ENCODE data around the gene MYO1F.

Gene MYO1F

GRCh38 chr19:8577247-8577646 lies at the start of gene MYO1F:
Gene MYO1F, minus strand, starts transcription at chr19:8577442. Its CDS starts 133 bp downstream, at chr19:8577309.
- TF ChIP-seq ZBTB7A (IDR thresholded peaks at IDR 0.05; ENCODE audit: low read depth) (no peak), EGR1 (IDR thresholded peaks at IDR 0.05) (no peak), TEAD4 (IDR thresholded peaks at IDR 0.05) (no peak), EP300 (IDR thresholded peaks at IDR 0.05; ENCODE audit: borderline replicate concordance) (no peak), CEBPB (IDR thresholded peaks at IDR 0.05) (no peak), NFIC (IDR thresholded peaks at IDR 0.05) (no peak), TAF1 (IDR thresholded peaks at IDR 0.05; ENCODE audit: low read depth) (no peak), TCF12 (IDR thresholded peaks at IDR 0.05; ENCODE audit: low read depth) (no peak), CREB1 (IDR thresholded peaks at IDR 0.05; ENCODE audit: low read depth) (no peak), FOXM1 (IDR thresholded peaks at IDR 0.05; ENCODE audit: borderline replicate concordance, low read depth) (no peak), RAD21 (IDR thresholded peaks at IDR 0.05; ENCODE audit: low read depth) (no peak), YY1 (IDR thresholded peaks at IDR 0.05; ENCODE audit: low read depth) (no peak)
- TF ChIP-seq, protein P1, sequence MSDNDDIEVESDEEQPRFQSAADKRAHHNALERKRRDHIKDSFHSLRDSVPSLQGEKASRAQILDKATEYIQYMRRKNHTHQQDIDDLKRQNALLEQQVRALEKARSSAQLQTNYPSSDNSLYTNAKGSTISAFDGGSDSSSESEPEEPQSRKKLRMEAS (IDR thresholded peaks at IDR 0.05): no peak
- TF ChIP-seq, protein P2, sequence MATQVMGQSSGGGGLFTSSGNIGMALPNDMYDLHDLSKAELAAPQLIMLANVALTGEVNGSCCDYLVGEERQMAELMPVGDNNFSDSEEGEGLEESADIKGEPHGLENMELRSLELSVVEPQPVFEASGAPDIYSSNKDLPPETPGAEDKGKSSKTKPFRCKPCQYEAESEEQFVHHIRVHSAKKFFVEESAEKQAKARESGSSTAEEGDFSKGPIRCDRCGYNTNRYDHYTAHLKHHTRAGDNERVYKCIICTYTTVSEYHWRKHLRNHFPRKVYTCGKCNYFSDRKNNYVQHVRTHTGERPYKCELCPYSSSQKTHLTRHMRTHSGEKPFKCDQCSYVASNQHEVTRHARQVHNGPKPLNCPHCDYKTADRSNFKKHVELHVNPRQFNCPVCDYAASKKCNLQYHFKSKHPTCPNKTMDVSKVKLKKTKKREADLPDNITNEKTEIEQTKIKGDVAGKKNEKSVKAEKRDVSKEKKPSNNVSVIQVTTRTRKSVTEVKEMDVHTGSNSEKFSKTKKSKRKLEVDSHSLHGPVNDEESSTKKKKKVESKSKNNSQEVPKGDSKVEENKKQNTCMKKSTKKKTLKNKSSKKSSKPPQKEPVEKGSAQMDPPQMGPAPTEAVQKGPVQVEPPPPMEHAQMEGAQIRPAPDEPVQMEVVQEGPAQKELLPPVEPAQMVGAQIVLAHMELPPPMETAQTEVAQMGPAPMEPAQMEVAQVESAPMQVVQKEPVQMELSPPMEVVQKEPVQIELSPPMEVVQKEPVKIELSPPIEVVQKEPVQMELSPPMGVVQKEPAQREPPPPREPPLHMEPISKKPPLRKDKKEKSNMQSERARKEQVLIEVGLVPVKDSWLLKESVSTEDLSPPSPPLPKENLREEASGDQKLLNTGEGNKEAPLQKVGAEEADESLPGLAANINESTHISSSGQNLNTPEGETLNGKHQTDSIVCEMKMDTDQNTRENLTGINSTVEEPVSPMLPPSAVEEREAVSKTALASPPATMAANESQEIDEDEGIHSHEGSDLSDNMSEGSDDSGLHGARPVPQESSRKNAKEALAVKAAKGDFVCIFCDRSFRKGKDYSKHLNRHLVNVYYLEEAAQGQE (IDR thresholded peaks at IDR 0.05; ENCODE audit: low read depth): no peak
- TF ChIP-seq, protein P3, sequence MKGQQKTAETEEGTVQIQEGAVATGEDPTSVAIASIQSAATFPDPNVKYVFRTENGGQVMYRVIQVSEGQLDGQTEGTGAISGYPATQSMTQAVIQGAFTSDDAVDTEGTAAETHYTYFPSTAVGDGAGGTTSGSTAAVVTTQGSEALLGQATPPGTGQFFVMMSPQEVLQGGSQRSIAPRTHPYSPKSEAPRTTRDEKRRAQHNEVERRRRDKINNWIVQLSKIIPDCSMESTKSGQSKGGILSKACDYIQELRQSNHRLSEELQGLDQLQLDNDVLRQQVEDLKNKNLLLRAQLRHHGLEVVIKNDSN (IDR thresholded peaks at IDR 0.05): no peak

DNA sequence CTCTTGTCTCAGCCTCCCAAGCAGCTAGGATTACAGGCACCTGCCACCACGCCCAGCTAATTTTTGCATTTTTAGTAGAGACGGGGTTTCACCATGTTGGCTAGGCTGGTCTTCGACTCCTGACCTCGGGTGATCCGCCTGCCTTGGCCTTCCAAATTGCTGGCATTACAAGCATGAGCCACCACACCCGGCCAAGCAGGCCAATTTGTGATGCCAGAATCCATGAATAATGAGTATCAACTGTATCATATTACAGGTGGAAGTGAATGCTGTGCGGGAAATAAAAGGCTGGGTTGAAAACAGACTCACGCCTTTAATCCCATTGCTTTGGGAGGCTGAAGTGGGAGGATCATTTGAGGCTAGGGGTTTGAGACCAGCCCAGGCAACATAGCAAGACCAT lies 49.6 kb upstream of the MYO1F start:
- TF ChIP-seq TEAD4 (IDR thresholded peaks at IDR 0.05): peak; percentile 60
- no peak for TF ChIP-seq CEBPB (IDR thresholded peaks at IDR 0.05)
- TF ChIP-seq, protein P3 (IDR thresholded peaks at IDR 0.05): no peak
- no peak for TF ChIP-seq YY1 (IDR thresholded peaks at IDR 0.05; ENCODE audit: low read depth)
- no peak for TF ChIP-seq TAF1 (IDR thresholded peaks at IDR 0.05; ENCODE audit: low read depth)
- TF ChIP-seq, protein P2 (IDR thresholded peaks at IDR 0.05; ENCODE audit: low read depth): no peak
- no peak for TF ChIP-seq CREB1 (IDR thresholded peaks at IDR 0.05; ENCODE audit: low read depth)
- TF ChIP-seq, protein P1 (IDR thresholded peaks at IDR 0.05): peak; percentile 60
- no peak for TF ChIP-seq EGR1 (IDR thresholded peaks at IDR 0.05)
- no peak for TF ChIP-seq FOXM1 (IDR thresholded peaks at IDR 0.05; ENCODE audit: borderline replicate concordance, low read depth)
- no peak for TF ChIP-seq RAD21 (IDR thresholded peaks at IDR 0.05; ENCODE audit: low read depth)
- TF ChIP-seq ZBTB7A (IDR thresholded peaks at IDR 0.05; ENCODE audit: low read depth): no peak
- no peak for TF ChIP-seq TCF12 (IDR thresholded peaks at IDR 0.05; ENCODE audit: low read depth)
- peak; percentile 31 for TF ChIP-seq NFIC (IDR thresholded peaks at IDR 0.05)
- no peak for TF ChIP-seq EP300 (IDR thresholded peaks at IDR 0.05; ENCODE audit: borderline replicate concordance)

DNA sequence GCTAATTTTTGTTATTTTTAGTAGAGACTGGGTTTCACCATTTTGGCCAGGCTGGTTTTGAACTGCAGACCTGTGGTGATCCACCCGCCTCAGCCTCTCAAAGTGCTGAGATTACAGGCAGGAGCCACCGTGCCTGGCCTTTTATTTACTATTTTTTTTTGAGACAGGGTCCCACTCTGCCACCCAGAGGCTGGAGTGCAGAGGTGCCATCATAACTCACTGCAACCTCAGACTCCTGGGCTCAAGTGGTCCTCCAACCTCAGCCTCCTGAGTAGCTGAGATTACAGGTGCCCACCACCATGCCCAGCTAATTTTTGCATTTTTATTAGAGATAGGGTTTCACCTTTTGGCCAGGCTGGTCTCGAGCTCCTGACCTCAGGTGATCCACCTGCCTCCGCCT lies 45.6 kb upstream of the MYO1F start:
- peak; percentile 35 for TF ChIP-seq RAD21 (IDR thresholded peaks at IDR 0.05; ENCODE audit: low read depth)

DNA sequence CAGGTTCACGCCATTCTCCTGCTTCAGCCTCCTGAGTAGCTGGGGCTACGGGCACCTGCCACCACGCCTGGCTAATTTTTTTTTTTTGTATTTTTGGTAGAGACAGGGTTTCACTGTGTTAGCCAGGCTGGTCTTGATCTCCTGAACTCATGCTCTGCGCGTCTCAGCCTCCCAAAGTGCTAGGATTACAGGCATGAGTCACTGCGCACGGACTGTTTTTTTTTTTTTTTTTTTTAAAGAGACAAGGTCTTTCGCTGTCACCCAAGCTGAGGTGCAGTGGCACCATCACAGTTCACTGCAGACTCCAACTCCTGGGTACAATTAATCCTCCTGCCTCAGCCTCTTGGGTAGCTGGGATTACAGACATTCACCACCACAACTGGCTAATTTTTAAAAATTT lies 41.5 kb upstream of the MYO1F start:
- TF ChIP-seq, protein P2 (IDR thresholded peaks at IDR 0.05; ENCODE audit: low read depth): no peak
- TF ChIP-seq, protein P3 (IDR thresholded peaks at IDR 0.05): no peak
- no peak for TF ChIP-seq ZBTB7A (IDR thresholded peaks at IDR 0.05; ENCODE audit: low read depth)
- no peak for TF ChIP-seq CEBPB (IDR thresholded peaks at IDR 0.05)
- TF ChIP-seq EGR1 (IDR thresholded peaks at IDR 0.05): no peak
- no peak for TF ChIP-seq TEAD4 (IDR thresholded peaks at IDR 0.05)

All from Ishikawa (cell line).